ENCODE results near the gene CTBP2. TPM values are rescaled to one million over a fixed set of nuclear protein-coding genes. Genes with fewer than 3 reads are reported as not detected.

CTBP2 gene
- total RNA-seq, 2 experiments from 2014 or later, result 0.17 TPM; not detected in 1

GRCh38 chr10:125118011-125118611, 42.3 kb downstream of the CTBP2 start:
- CTCF ChIA-PET, result no interaction called here
- H3K27me3 ChIP-seq (ENCODE audit: control insufficient read depth in 1 of 2, insufficient read depth in 2 of 2, low read length in 2 of 2), result no peaks in the 10 kb centered on the region
- TF ChIP-seq CTCF (IDR thresholded peaks at IDR 0.05), result no peak
- no peaks in the 10 kb centered on the region for H3K27me3 Mint-ChIP-seq
- H3K36me3 ChIP-seq (ENCODE audit: insufficient read depth, low read length), result no peaks in the 10 kb centered on the region
- no peaks in the 10 kb centered on the region for H3K4me1 ChIP-seq (ENCODE audit: insufficient read depth, low read length)
- H3K27ac ChIP-seq (ENCODE audit: low read depth in 1 of 2, low read length in 2 of 2), result no peak overlapping the region
- H3K9me3 Mint-ChIP-seq, result no peaks in the 10 kb centered on the region
- ATAC-seq (ENCODE audit: poor library complexity), result no peak
- no peaks in the 10 kb centered on the region for H3K36me3 Mint-ChIP-seq (ENCODE audit: low read depth)
- H3K4me1 Mint-ChIP-seq (ENCODE audit: low read depth), result no peaks in the 10 kb centered on the region
- intact Hi-C loops (cut with DNase I, micrococcal nuclease), result no loop called here
- POLR2A ChIA-PET, result no interaction called here
- peaks cover 0 to 6% of the 10 kb centered on the region in 2 experiments for H3K9me3 ChIP-seq (ENCODE audit: control insufficient read depth in 1 of 2, insufficient read depth in 1 of 2, low read length in 2 of 2)
- no peak for DNase-seq
- no peak overlapping the region for H3K27ac Mint-ChIP-seq
- H3K4me3 Mint-ChIP-seq, result no peak overlapping the region
- no peak overlapping the region for H3K4me3 ChIP-seq (ENCODE audit: low read length)

GRCh38 chr10:125116652-125117310, 43.6 kb downstream of the CTBP2 start:
- TF ChIP-seq CTCF (IDR thresholded peaks at IDR 0.05), result no peak
- Histone ChIP-seq H3K9me3 (ENCODE audit: control insufficient read depth in 1 of 2, insufficient read depth in 1 of 2, low read length in 2 of 2) (peaks cover 0 to 6% of the 10 kb centered on the region in 2 experiments), H3K4me3 (ENCODE audit: low read length) (no peak overlapping the region), H3K27me3 (ENCODE audit: control insufficient read depth in 1 of 2, insufficient read depth in 2 of 2, low read length in 2 of 2) (no peaks in the 10 kb centered on the region), H3K36me3 (ENCODE audit: insufficient read depth, low read length) (no peaks in the 10 kb centered on the region), H3K27ac (ENCODE audit: low read depth in 1 of 2, low read length in 2 of 2) (no peak overlapping the region), H3K4me1 (ENCODE audit: insufficient read depth, low read length) (no peaks in the 10 kb centered on the region)
- ATAC-seq (ENCODE audit: poor library complexity), result no peak
- Mint-ChIP-seq H3K27me3 (no peaks in the 10 kb centered on the region), H3K27ac (no peak overlapping the region), H3K4me1 (ENCODE audit: low read depth) (no peaks in the 10 kb centered on the region), H3K4me3 (no peak overlapping the region), H3K9me3 (no peaks in the 10 kb centered on the region), H3K36me3 (ENCODE audit: low read depth) (no peaks in the 10 kb centered on the region)
- intact Hi-C loops (cut with DNase I, micrococcal nuclease), result no loop called here
- ChIA-PET POLR2A (no interaction called here), CTCF (no interaction called here)
- no peak for DNase-seq

- H3K4me1 Mint-ChIP-seq (ENCODE audit: low read depth), result no peaks in the 10 kb centered on the region
- Histone ChIP-seq H3K27ac (ENCODE audit: low read depth in 1 of 2, low read length in 2 of 2) (no peak overlapping the region), H3K27me3 (ENCODE audit: control insufficient read depth in 1 of 2, insufficient read depth in 2 of 2, low read length in 2 of 2) (no peaks in the 10 kb centered on the region), H3K4me3 (ENCODE audit: low read length) (no peak overlapping the region), H3K36me3 (ENCODE audit: insufficient read depth, low read length) (no peaks in the 10 kb centered on the region), H3K9me3 (ENCODE audit: control insufficient read depth in 1 of 2, insufficient read depth in 1 of 2, low read length in 2 of 2) (peaks cover 0 to 6% of the 10 kb centered on the region in 2 experiments), H3K4me1 (ENCODE audit: insufficient read depth, low read length) (no peaks in the 10 kb centered on the region)
- ATAC-seq (ENCODE audit: poor library complexity), result no peak
- H3K9me3 Mint-ChIP-seq, result no peaks in the 10 kb centered on the region
- CTCF ChIA-PET, result no interaction called here
- POLR2A ChIA-PET, result no interaction called here
- no peak overlapping the region for H3K4me3 Mint-ChIP-seq
- H3K27me3 Mint-ChIP-seq, result no peaks in the 10 kb centered on the region
- DNase-seq, result no peak
- intact Hi-C loops (cut with DNase I, micrococcal nuclease), result no loop called here
- H3K36me3 Mint-ChIP-seq (ENCODE audit: low read depth), result no peaks in the 10 kb centered on the region
- TF ChIP-seq CTCF (IDR thresholded peaks at IDR 0.05), result no peak
- no peak overlapping the region for H3K27ac Mint-ChIP-seq
These were observed 44.2 kb downstream of the CTBP2 start for GRCh38 chr10:125116041-125116649.

Data from CD4-positive, alpha-beta T cell (primary cell).